ENCODE results near the gene WNK1. TPM values are rescaled to one million over a fixed set of nuclear protein-coding genes. Genes with fewer than 3 reads are reported as not detected.

Gene WNK1
- total RNA-seq, 1 donor from 2014 or later: 157 TPM

DNA sequence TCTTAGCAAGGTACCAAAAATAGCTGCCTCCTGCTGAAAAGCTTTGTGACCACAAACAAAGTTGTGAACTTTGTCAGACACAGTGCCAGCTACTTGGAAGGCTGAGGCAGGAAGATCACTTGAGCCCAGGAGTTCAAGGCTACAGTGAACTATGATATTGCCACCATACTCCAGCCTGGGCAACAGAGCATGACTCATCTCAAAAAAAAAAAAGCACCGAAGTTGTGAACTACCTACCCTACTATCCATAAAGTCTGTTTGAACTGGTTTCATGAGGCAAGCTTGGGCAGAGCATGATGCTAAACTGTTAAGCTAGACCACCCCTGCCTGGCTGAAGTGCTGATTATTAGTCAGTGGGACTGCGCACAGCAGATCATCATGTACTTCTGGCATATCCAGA lies 121.6 kb downstream of the WNK1 start:
- H3K4me1 Mint-ChIP-seq (ENCODE audit: low read depth, unreplicated experiment): peaks cover 20% of the 10 kb centered on the region
- Histone ChIP-seq H3K36me3 (ENCODE audit: insufficient read depth, low read length) (peaks cover 16% of the 10 kb centered on the region), H3K4me3 (ENCODE audit: insufficient read depth, low read depth, low read length) (no peak overlapping the region), H4K20me1 (ENCODE audit: insufficient read depth, low read length) (no peaks in the 10 kb centered on the region), H3K27me3 (ENCODE audit: insufficient read depth, low read length) (no peaks in the 10 kb centered on the region), H2AFZ (ENCODE audit: low read depth, low read length) (no peak overlapping the region), H3K79me2 (ENCODE audit: insufficient read depth, low read length) (no peaks in the 10 kb centered on the region), H3K9ac (ENCODE audit: low read length) (no peak overlapping the region), H3K4me1 (ENCODE audit: insufficient read depth, low read length) (no peaks in the 10 kb centered on the region), H3K4me2 (ENCODE audit: low read length) (no peak overlapping the region), H3K9me3 (ENCODE audit: insufficient read depth, low read depth, low read length) (no peaks in the 10 kb centered on the region), H3K27ac (ENCODE audit: low read depth, low read length) (no peak overlapping the region)
- H3K27me3 Mint-ChIP-seq (ENCODE audit: low read depth, unreplicated experiment): no peaks in the 10 kb centered on the region
- DNase-seq (ENCODE audit: low read depth): no peak
- peaks cover 9% of the 10 kb centered on the region for H3K36me3 Mint-ChIP-seq (ENCODE audit: low read depth, unreplicated experiment)
- TF ChIP-seq EZH2 (IDR thresholded peaks at IDR 0.05; ENCODE audit: insufficient read depth, low read length): no peak
- TF ChIP-seq, protein P1, sequence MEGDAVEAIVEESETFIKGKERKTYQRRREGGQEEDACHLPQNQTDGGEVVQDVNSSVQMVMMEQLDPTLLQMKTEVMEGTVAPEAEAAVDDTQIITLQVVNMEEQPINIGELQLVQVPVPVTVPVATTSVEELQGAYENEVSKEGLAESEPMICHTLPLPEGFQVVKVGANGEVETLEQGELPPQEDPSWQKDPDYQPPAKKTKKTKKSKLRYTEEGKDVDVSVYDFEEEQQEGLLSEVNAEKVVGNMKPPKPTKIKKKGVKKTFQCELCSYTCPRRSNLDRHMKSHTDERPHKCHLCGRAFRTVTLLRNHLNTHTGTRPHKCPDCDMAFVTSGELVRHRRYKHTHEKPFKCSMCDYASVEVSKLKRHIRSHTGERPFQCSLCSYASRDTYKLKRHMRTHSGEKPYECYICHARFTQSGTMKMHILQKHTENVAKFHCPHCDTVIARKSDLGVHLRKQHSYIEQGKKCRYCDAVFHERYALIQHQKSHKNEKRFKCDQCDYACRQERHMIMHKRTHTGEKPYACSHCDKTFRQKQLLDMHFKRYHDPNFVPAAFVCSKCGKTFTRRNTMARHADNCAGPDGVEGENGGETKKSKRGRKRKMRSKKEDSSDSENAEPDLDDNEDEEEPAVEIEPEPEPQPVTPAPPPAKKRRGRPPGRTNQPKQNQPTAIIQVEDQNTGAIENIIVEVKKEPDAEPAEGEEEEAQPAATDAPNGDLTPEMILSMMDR (IDR thresholded peaks at IDR 0.05; ENCODE audit: insufficient read depth, low read depth, low read length): no peak
- no peak overlapping the region for H3K27ac Mint-ChIP-seq (ENCODE audit: unreplicated experiment)
- peak; percentile 43 for FAIRE-seq
- peak overlapping the region; percentile 14 for H3K4me3 Mint-ChIP-seq (ENCODE audit: unreplicated experiment)
- no peaks in the 10 kb centered on the region for H3K9me3 Mint-ChIP-seq (ENCODE audit: unreplicated experiment)

DNA sequence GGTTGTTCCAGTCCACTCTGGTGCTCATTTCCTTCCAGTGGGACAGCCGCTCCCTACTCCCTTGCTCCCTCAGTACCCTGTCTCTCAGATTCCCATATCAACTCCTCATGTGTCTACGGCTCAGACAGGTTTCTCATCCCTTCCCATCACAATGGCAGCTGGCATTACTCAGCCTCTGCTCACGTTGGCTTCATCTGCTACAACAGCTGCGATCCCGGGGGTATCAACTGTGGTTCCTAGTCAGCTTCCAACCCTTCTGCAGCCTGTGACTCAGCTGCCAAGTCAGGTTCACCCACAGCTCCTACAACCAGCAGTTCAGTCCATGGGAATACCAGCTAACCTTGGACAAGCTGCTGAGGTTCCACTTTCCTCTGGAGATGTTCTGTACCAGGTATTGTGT lies 127.3 kb downstream of the WNK1 start:
- Histone ChIP-seq H3K79me2 (ENCODE audit: insufficient read depth, low read length) (no peaks in the 10 kb centered on the region), H4K20me1 (ENCODE audit: insufficient read depth, low read length) (no peaks in the 10 kb centered on the region), H3K4me1 (ENCODE audit: insufficient read depth, low read length) (peaks cover 5% of the 10 kb centered on the region), H3K9ac (ENCODE audit: low read length) (no peak overlapping the region), H3K27ac (ENCODE audit: low read depth, low read length) (no peak overlapping the region), H3K4me3 (ENCODE audit: insufficient read depth, low read depth, low read length) (no peak overlapping the region), H3K36me3 (ENCODE audit: insufficient read depth, low read length) (peaks cover 46% of the 10 kb centered on the region), H3K27me3 (ENCODE audit: insufficient read depth, low read length) (no peaks in the 10 kb centered on the region), H2AFZ (ENCODE audit: low read depth, low read length) (no peak overlapping the region), H3K9me3 (ENCODE audit: insufficient read depth, low read depth, low read length) (no peaks in the 10 kb centered on the region), H3K4me2 (ENCODE audit: low read length) (no peak overlapping the region)
- no peaks in the 10 kb centered on the region for H3K9me3 Mint-ChIP-seq (ENCODE audit: unreplicated experiment)
- H3K27ac Mint-ChIP-seq (ENCODE audit: unreplicated experiment): peak overlapping the region; percentile 43
- DNase-seq (ENCODE audit: low read depth) (peak; percentile 66), FAIRE-seq (no peak)
- TF ChIP-seq, protein P1 (IDR thresholded peaks at IDR 0.05; ENCODE audit: insufficient read depth, low read depth, low read length): no peak
- no peak for TF ChIP-seq EZH2 (IDR thresholded peaks at IDR 0.05; ENCODE audit: insufficient read depth, low read length)
- peaks cover 8% of the 10 kb centered on the region for H3K36me3 Mint-ChIP-seq (ENCODE audit: low read depth, unreplicated experiment)
- H3K27me3 Mint-ChIP-seq (ENCODE audit: low read depth, unreplicated experiment): no peaks in the 10 kb centered on the region
- H3K4me3 Mint-ChIP-seq (ENCODE audit: unreplicated experiment): no peak overlapping the region
- peaks cover 21% of the 10 kb centered on the region for H3K4me1 Mint-ChIP-seq (ENCODE audit: low read depth, unreplicated experiment)

DNA sequence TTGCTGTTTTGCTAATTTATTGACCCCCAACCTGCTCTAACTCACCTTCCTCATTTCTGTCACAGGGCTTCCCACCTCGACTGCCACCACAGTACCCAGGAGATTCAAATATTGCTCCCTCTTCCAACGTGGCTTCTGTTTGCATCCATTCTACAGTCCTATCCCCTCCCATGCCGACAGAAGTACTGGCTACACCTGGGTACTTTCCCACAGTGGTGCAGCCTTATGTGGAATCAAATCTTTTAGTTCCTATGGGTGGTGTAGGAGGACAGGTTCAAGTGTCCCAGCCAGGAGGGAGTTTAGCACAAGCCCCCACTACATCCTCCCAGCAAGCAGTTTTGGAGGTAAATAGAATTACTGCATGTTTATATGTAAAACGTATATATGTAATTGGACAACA lies 128.3 kb downstream of the WNK1 start:
- Mint-ChIP-seq H3K27me3 (ENCODE audit: low read depth, unreplicated experiment) (no peaks in the 10 kb centered on the region), H3K4me1 (ENCODE audit: low read depth, unreplicated experiment) (peaks cover 24% of the 10 kb centered on the region), H3K27ac (ENCODE audit: unreplicated experiment) (no peak overlapping the region), H3K9me3 (ENCODE audit: unreplicated experiment) (no peaks in the 10 kb centered on the region), H3K4me3 (ENCODE audit: unreplicated experiment) (no peak overlapping the region), H3K36me3 (ENCODE audit: low read depth, unreplicated experiment) (peaks cover 17% of the 10 kb centered on the region)
- Histone ChIP-seq H3K4me2 (ENCODE audit: low read length) (no peak overlapping the region), H3K27ac (ENCODE audit: low read depth, low read length) (no peak overlapping the region), H3K79me2 (ENCODE audit: insufficient read depth, low read length) (no peaks in the 10 kb centered on the region), H3K4me1 (ENCODE audit: insufficient read depth, low read length) (peaks cover 5% of the 10 kb centered on the region), H3K27me3 (ENCODE audit: insufficient read depth, low read length) (no peaks in the 10 kb centered on the region), H3K9ac (ENCODE audit: low read length) (no peak overlapping the region), H3K4me3 (ENCODE audit: insufficient read depth, low read depth, low read length) (no peak overlapping the region), H4K20me1 (ENCODE audit: insufficient read depth, low read length) (no peaks in the 10 kb centered on the region), H2AFZ (ENCODE audit: low read depth, low read length) (no peak overlapping the region), H3K36me3 (ENCODE audit: insufficient read depth, low read length) (peaks cover 56% of the 10 kb centered on the region), H3K9me3 (ENCODE audit: insufficient read depth, low read depth, low read length) (no peaks in the 10 kb centered on the region)
- DNase-seq (ENCODE audit: low read depth) (no peak), FAIRE-seq (no peak)
- TF ChIP-seq, protein P1 (IDR thresholded peaks at IDR 0.05; ENCODE audit: insufficient read depth, low read depth, low read length): no peak
- TF ChIP-seq EZH2 (IDR thresholded peaks at IDR 0.05; ENCODE audit: insufficient read depth, low read length): no peak

Measured in astrocyte (in vitro differentiated cells and primary cell).